Esophagus muscularis mucosa (tissue), 4 donors: ENCODE data around the gene RUNX2. TPM values are rescaled to one million over a fixed set of nuclear protein-coding genes. Genes with fewer than 3 reads are reported as not detected.

Experiments used
- DNase-seq: peaks from one replicate; pipeline ENCODE4 v3.0.0-alpha.2; 2017; ENCODE audit errors: extremely low spot score
- H3K27ac ChIP-seq, 4 donors: fragments of 200-600 bp; sonication (generic); replicated peaks in 1 of 4; 1 replicate in 3 of 4; 2 replicates in 1 of 4; pipeline ENCODE4 v1.5.1; 2016 to 2019; ENCODE audit warnings: mild to moderate bottlenecking in 1 of 4
- H3K27me3 ChIP-seq, 4 donors: fragments of 200-600 bp; sonication (generic); one replicate each; pipeline versions ENCODE4 v1.5.1 to v1.6.0; 2016 to 2019
- H3K36me3 ChIP-seq, 4 donors: fragments of 200-600 bp; sonication (generic); one replicate each; pipeline ENCODE4 v1.5.1; 2016 to 2019
- H3K4me1 ChIP-seq, 4 donors: fragments of 200-600 bp; sonication (generic); one replicate each; pipeline ENCODE4 v1.5.1; 2016 to 2019
- H3K4me3 ChIP-seq, 4 donors: fragments of 200-600 bp; sonication (generic); 1 replicate in 2 of 4; 2 replicates in 2 of 4; pipeline ENCODE4 v1.5.1; 2016 to 2019; ENCODE audit warnings: mild to moderate bottlenecking in 4 of 4, moderate library complexity in 1 of 4
- H3K9me3 ChIP-seq, 4 donors: fragments of 200-600 bp; sonication (generic); 1 replicate in 3 of 4; 2 replicates in 1 of 4; pipeline ENCODE4 v1.5.1; 2016 to 2019
- EP300 ChIP-seq: sonication (generic); formaldehyde crosslinking; IDR thresholded peaks from one replicate; pipeline ENCODE4 v1.6.1; 2017; ENCODE audit warnings: antibody characterized with exemption
- POLR2A ChIP-seq: fragments of 450-650 bp; IDR thresholded peaks from one replicate; pipeline ENCODE4 v1.6.1; 2017; ENCODE audit warnings: antibody characterized with exemption, moderate library complexity, mild to moderate bottlenecking, low read depth
- POLR2AphosphoS5 ChIP-seq, 2 donors: sonication (generic); formaldehyde crosslinking; IDR thresholded peaks; one replicate each; pipeline ENCODE4 v1.6.1; 2017; ENCODE audit warnings: antibody characterized with exemption in 2 of 2
- WGBS: methylation state at CpG from one replicate; pipeline ENCODE4 v1.1.5; 2018; 5-methylcytosine and 5-hydroxymethylcytosine counted together
- intact Hi-C: fragments of 100-400 bp; cut with DNase I; formaldehyde crosslinking; loops from one replicate; pipeline ENCODE4 v1.15.1; 2023
- total RNA-seq, 4 donors: library from RNA; depleted of rRNA; stranded (reverse); fragments of >200 nt; gene quantifications; one replicate each; pipeline versions ENCODE4 v1.1.0 to v1.2.1, GENCODE V29; 2016
- TF ChIP-seq, protein P1 (sequence below), 3 experiments: fragments of 200-600 bp in 2 of 3; fragments of 450-650 bp in 1 of 3; sonication (generic) in 2 of 3; IDR thresholded peaks; one replicate each; pipeline ENCODE4 v1.5.1; 2017 to 2019; ENCODE audit warnings: antibody characterized with exemption in 3 of 3, mild to moderate bottlenecking in 2 of 3, moderate library complexity in 1 of 3

RUNX2 gene
- total RNA-seq, 4 donors from 2014 or later = 1.0 to 1.6 (median 1.4) TPM

DNA sequence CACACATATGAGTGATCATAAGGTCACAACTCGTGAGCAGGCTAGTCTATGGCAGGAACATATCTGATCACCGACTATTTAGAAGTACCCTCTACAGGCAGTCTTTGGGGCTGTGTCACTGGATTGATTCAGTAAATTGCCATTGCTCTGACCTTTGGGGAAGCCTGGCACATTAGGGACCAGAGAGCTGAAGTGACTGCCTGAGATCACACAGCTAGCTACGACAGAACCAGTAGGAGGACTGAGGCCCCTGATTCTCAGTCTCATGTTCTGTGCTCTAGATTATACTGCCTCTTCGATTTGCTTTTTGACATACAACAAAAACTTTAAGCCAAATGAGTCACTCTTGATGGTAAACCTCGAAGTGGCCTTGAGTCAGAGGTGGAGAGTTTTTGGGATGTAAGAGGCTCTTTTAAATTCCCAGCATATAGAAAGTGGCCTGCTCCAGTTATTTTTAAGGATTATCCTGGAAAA, 297.1 kb downstream of the RUNX2 start:
- intact Hi-C loops = no loop called here
- TF ChIP-seq EP300 (no peak), POLR2AphosphoS5 (IDR thresholded peaks at IDR 0.05) (no peak), POLR2A (no peak)
- TF ChIP-seq, protein P1, sequence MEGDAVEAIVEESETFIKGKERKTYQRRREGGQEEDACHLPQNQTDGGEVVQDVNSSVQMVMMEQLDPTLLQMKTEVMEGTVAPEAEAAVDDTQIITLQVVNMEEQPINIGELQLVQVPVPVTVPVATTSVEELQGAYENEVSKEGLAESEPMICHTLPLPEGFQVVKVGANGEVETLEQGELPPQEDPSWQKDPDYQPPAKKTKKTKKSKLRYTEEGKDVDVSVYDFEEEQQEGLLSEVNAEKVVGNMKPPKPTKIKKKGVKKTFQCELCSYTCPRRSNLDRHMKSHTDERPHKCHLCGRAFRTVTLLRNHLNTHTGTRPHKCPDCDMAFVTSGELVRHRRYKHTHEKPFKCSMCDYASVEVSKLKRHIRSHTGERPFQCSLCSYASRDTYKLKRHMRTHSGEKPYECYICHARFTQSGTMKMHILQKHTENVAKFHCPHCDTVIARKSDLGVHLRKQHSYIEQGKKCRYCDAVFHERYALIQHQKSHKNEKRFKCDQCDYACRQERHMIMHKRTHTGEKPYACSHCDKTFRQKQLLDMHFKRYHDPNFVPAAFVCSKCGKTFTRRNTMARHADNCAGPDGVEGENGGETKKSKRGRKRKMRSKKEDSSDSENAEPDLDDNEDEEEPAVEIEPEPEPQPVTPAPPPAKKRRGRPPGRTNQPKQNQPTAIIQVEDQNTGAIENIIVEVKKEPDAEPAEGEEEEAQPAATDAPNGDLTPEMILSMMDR (IDR thresholded peaks at IDR 0.05) = no peak
- 87% methylated on average over 5 of the region's 5 CpGs for WGBS

DNA sequence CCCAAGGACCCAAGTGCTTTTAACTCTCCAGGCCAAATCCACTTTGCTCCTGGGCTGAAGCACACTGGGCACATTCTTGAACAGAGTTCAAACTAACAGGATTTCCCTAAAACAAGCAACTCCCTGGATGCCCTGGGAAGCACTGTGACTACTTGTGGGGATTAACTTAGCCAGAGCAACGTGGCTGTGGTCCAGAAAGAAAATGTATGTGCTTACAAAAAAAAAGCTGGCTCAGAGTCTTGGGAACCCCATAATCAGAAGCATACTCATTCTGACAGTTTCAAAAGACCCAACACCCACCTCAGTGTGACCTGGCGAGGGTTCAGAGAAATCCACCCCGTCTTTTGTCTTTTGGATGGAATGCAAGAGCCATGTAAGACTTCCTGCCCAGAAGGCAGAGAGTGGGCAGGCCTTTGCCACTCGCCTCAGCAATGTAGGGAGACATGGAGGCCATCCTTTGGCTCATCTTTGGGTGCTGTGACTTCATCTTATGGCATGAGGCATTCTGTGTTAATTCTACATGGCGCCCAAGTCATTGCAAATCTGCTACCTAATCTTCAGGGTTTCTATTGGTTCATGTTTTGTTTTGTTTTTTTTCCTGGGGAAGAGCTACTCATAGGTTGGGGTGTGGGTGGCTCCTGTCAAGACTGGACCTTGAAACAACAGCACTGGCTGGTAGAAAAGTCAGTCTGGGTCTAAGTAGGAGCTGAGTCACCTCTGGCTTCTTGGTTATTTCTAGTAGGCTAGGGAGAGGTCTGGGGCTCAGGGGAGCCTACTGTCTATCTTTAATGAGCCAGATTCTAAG, 298.2 kb downstream of the RUNX2 start:
- intact Hi-C loops = no loop called here
- no peaks in the 10 kb centered on the region for H3K27me3 ChIP-seq
- H3K27ac ChIP-seq = no peak overlapping the region
- H3K4me1 ChIP-seq = no peaks in the 10 kb centered on the region
- no peaks in the 10 kb centered on the region for H3K36me3 ChIP-seq
- 74% methylated on average over 5 of the region's 5 CpGs for WGBS
- no peaks in the 10 kb centered on the region for H3K9me3 ChIP-seq
- no peak for DNase-seq
- TF ChIP-seq, protein P1 (IDR thresholded peaks at IDR 0.05) = no peak
- TF ChIP-seq EP300 (no peak), POLR2AphosphoS5 (IDR thresholded peaks at IDR 0.05) (no peak), POLR2A (no peak)
- no peak overlapping the region for H3K4me3 ChIP-seq

More for the DNA sequence above, 297.1 kb downstream of the RUNX2 start:
- Histone ChIP-seq H3K36me3 (no peaks in the 10 kb centered on the region), H3K27ac (no peak overlapping the region), H3K27me3 (no peaks in the 10 kb centered on the region), H3K9me3 (no peaks in the 10 kb centered on the region), H3K4me1 (no peaks in the 10 kb centered on the region), H3K4me3 (no peak overlapping the region)
- DNase-seq = no peak

DNA sequence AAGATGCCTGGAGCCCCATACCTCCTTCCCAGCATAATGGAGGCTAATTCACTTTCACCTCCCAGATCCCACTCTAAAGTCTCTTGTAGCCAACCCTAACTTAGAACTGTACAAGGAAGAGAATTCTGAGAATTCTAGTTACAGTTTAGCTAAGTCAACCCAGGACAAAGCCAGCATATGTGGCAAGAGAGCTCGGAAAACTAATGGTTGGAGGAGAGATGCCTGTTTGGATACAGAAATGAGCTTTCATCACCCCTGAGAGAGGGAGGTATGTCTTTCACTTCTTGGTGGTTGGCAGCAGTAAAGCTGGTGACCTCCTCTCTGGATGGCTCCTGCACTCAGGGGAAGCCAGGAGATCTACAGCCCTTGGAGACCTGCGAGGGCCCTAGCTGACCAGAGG, 302.2 kb downstream of the RUNX2 start:
- WGBS = 100% methylated on average over 2 of the region's 2 CpGs

DNA sequence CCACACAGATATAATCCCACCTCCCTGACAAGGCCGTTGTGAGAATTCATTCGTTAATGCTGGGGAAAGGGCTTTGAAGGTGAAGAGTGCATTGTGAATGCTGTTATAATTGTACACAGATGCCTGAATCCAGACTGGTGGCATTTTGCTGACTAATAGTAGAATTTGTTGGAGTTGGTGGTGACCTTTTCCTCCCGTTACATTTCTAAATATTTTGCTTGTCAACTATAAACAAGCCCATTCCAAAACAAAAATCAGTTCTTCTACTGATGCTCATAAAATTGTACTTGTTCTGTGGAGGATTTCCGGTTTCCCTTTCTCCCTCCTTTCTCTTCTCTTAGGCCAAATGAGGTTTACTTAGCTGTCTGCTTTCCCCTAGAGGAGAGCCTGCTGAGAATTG, 302.7 kb downstream of the RUNX2 start:
- Histone ChIP-seq H3K4me1 (no peaks in the 10 kb centered on the region), H3K36me3 (no peaks in the 10 kb centered on the region), H3K27me3 (no peaks in the 10 kb centered on the region), H3K27ac (no peak overlapping the region), H3K4me3 (no peak overlapping the region), H3K9me3 (no peaks in the 10 kb centered on the region)
- intact Hi-C loops = no loop called here
- 82% methylated on average over 4 of the region's 4 CpGs for WGBS
- no peak for DNase-seq
- TF ChIP-seq, protein P1 (IDR thresholded peaks at IDR 0.05) = no peak
- TF ChIP-seq POLR2A (no peak), POLR2AphosphoS5 (IDR thresholded peaks at IDR 0.05) (no peak), EP300 (no peak)

More for the DNA sequence above, 302.2 kb downstream of the RUNX2 start:
- DNase-seq = no peak
- Histone ChIP-seq H3K4me1 (no peaks in the 10 kb centered on the region), H3K27ac (no peak overlapping the region), H3K27me3 (no peaks in the 10 kb centered on the region), H3K9me3 (no peaks in the 10 kb centered on the region), H3K36me3 (no peaks in the 10 kb centered on the region), H3K4me3 (no peak overlapping the region)
- intact Hi-C loops = no loop called here
- TF ChIP-seq EP300 (no peak), POLR2A (no peak), POLR2AphosphoS5 (IDR thresholded peaks at IDR 0.05) (no peak)
- TF ChIP-seq, protein P1 (IDR thresholded peaks at IDR 0.05) = no peak

DNA sequence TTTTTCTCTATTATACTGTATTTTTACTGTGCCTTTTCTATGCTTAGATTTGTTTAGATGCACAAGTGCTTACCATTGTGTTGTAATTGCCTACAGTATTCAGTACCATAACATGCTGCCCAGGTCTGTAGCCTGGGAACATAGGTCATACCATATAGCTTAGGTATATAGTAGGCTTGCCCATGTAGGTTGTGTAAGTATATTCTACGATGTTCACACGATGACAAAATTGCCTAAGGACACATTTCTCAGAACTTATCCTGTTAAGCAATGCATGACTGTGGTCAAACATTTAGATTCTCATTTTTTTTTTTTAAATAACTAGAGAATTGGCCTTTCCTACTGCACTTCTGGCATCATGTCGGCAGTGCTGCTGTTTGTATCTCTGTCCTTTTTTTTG, 303.3 kb downstream of the RUNX2 start:
- H3K27me3 ChIP-seq = no peaks in the 10 kb centered on the region
- no peak for DNase-seq
- TF ChIP-seq, protein P1 (IDR thresholded peaks at IDR 0.05) = no peak
- TF ChIP-seq EP300 (no peak), POLR2A (no peak), POLR2AphosphoS5 (IDR thresholded peaks at IDR 0.05) (no peak)
- WGBS = 88% methylated on average over 3 of the region's 3 CpGs
- no peaks in the 10 kb centered on the region for H3K4me1 ChIP-seq
- no peak overlapping the region for H3K4me3 ChIP-seq
- H3K27ac ChIP-seq = no peak overlapping the region
- no peaks in the 10 kb centered on the region for H3K36me3 ChIP-seq
- intact Hi-C loops = no loop called here
- H3K9me3 ChIP-seq = no peaks in the 10 kb centered on the region
